GM23338 (cell line): ENCODE data around the gene TUBG1. TPM values are rescaled to one million over a fixed set of nuclear protein-coding genes. Genes with fewer than 3 reads are reported as not detected.

ENCODE experiments used
- ATAC-seq: fragments of 200-7000 bp; cut with Tn5 transposase; 3 replicates; pipeline ENCODE4 v1.9.1; 2020
- DNase-seq: peaks from one replicate; pipeline ENCODE4 v3.0.0-alpha.2; 2015; ENCODE audit warnings: low spot score
- H2AFZ ChIP-seq: fragments of 200-600 bp; sonication (generic); 2 replicates; pipeline ENCODE4 v1.8.0; 2016; ENCODE audit warnings: antibody characterized with exemption, mild to moderate bottlenecking, moderate library complexity
- H3F3A ChIP-seq: fragments of 200-600 bp; sonication (generic); replicated peaks from 2 replicates; pipeline ENCODE4 v1.8.0; 2017; ENCODE audit warnings: antibody characterized with exemption, mixed run types, low read depth
- H3K27ac ChIP-seq: fragments of 200-600 bp; sonication (generic); 2 replicates; pipeline ENCODE4 v1.6.1; 2016; ENCODE audit warnings: low read depth
- H3K27me3 ChIP-seq: fragments of 200-600 bp; sonication (generic); 2 replicates; pipeline ENCODE4 v1.8.0; 2016; ENCODE audit warnings: mild to moderate bottlenecking, mixed run types, moderate library complexity; ENCODE audit not compliant: insufficient read depth
- H3K36me3 ChIP-seq: fragments of 200-600 bp; sonication (generic); 2 replicates; pipeline ENCODE4 v1.8.0; 2016; ENCODE audit warnings: mild to moderate bottlenecking; ENCODE audit not compliant: insufficient read depth
- H3K4me1 ChIP-seq: fragments of 200-600 bp; sonication (generic); 2 replicates; pipeline ENCODE4 v1.8.0; 2016; ENCODE audit warnings: mild to moderate bottlenecking, moderate library complexity; ENCODE audit not compliant: insufficient read depth
- H3K4me2 ChIP-seq: fragments of 200-600 bp; sonication (generic); 2 replicates; pipeline ENCODE4 v1.7.1; 2017; ENCODE audit warnings: mixed run types
- H3K4me3 ChIP-seq: fragments of 200-600 bp; sonication (generic); 2 replicates; pipeline ENCODE4 v1.6.1; 2016; ENCODE audit warnings: mixed run types
- H3K79me2 ChIP-seq: fragments of 200-600 bp; sonication (generic); replicated peaks from 2 replicates; pipeline ENCODE4 v1.8.0; 2017; ENCODE audit warnings: mild to moderate bottlenecking; ENCODE audit not compliant: insufficient read depth
- H3K9me2 ChIP-seq: fragments of 200-600 bp; sonication (generic); 2 replicates; pipeline ENCODE4 v1.8.0; 2017; ENCODE audit not compliant: insufficient read depth
- H4K20me1 ChIP-seq: fragments of 200-600 bp; sonication (generic); replicated peaks from 2 replicates; pipeline ENCODE4 v1.8.0; 2017; ENCODE audit warnings: mild to moderate bottlenecking; ENCODE audit not compliant: insufficient read depth
- H3K27ac Mint-ChIP-seq: 2 replicates; pipeline ENCODE4 v1.8.0; 2020; ENCODE audit warnings: inconsistent platforms, mild to moderate bottlenecking, moderate library complexity, mixed read lengths
- H3K27me3 Mint-ChIP-seq: 3 replicates; pipeline ENCODE4 v1.8.0; 2022; ENCODE audit warnings: low read depth, mild to moderate bottlenecking, moderate library complexity, mixed read lengths, inconsistent platforms; ENCODE audit not compliant: insufficient read depth, poor library complexity
- H3K36me3 Mint-ChIP-seq: 3 replicates; pipeline ENCODE4 v1.8.0; 2021; ENCODE audit warnings: low read depth, mild to moderate bottlenecking, inconsistent platforms, moderate library complexity, mixed read lengths
- H3K4me1 Mint-ChIP-seq: 3 replicates; pipeline ENCODE4 v1.8.0; 2020; ENCODE audit warnings: mild to moderate bottlenecking, inconsistent platforms, mixed read lengths
- H3K4me3 Mint-ChIP-seq: 3 replicates; pipeline ENCODE4 v1.8.0; 2021; ENCODE audit warnings: moderate library complexity, mild to moderate bottlenecking, inconsistent platforms, mixed read lengths
- H3K9me3 Mint-ChIP-seq: 3 replicates; pipeline ENCODE4 v1.8.0; 2020; ENCODE audit warnings: moderate library complexity, mild to moderate bottlenecking, inconsistent platforms, mixed read lengths
- CREB1 ChIP-seq: fragments of 250-450 bp; sonication (Bioruptor Pico); IDR thresholded peaks from 2 replicates; pipeline ENCODE4 v1.5.0; 2020; ENCODE audit warnings: low read depth, mild to moderate bottlenecking, moderate library complexity
- EZH2 ChIP-seq: fragments of 200-600 bp; sonication (generic); IDR thresholded peaks from one replicate; pipeline ENCODE4 v1.8.0; 2017; ENCODE audit warnings: antibody characterized with exemption, mild to moderate bottlenecking, low read depth; ENCODE audit not compliant: unreplicated experiment
- EZH2phosphoT487 ChIP-seq: fragments of 200-600 bp; sonication (generic); IDR thresholded peaks from one replicate; pipeline ENCODE4 v1.8.1; 2018; ENCODE audit warnings: antibody characterized with exemption; ENCODE audit not compliant: unreplicated experiment
- NANOG ChIP-seq: IDR thresholded peaks from 2 replicates; pipeline ENCODE4 v1.6.1; 2016; ENCODE audit warnings: antibody characterized with exemption, borderline replicate concordance
- POLR2AphosphoS5 ChIP-seq: IDR thresholded peaks from 2 replicates; pipeline ENCODE4 v1.6.1; 2016; ENCODE audit warnings: antibody characterized with exemption, low read depth
- STAT1 ChIP-seq: IDR thresholded peaks from one replicate; pipeline ENCODE4 v1.6.1; 2016; ENCODE audit warnings: antibody characterized with exemption; ENCODE audit not compliant: unreplicated experiment
- polyA plus RNA-seq: library from polyadenylated mRNA; unstranded; fragments of >200 nt; fragmentation: Nextera tagmentation; extraction: Ambion mirVana; gene quantifications from 2 replicates; pipeline ENCODE4 v1.2.1, GENCODE V29; 2016
- total RNA-seq: library from RNA; depleted of rRNA; stranded (reverse); fragments of >200 nt; shearing (Covaris generic); gene quantifications from 2 replicates; pipeline ENCODE4 v1.2.3, GENCODE V29; 2014
- TF ChIP-seq, protein P1 (sequence below): IDR thresholded peaks from one replicate; pipeline ENCODE4 v1.6.1; 2018; ENCODE audit warnings: antibody characterized with exemption; ENCODE audit not compliant: unreplicated experiment

The TUBG1 gene
- total and polyA plus RNA-seq, 2 experiments from 2014 or later = 101 to 117 TPM

DNA sequence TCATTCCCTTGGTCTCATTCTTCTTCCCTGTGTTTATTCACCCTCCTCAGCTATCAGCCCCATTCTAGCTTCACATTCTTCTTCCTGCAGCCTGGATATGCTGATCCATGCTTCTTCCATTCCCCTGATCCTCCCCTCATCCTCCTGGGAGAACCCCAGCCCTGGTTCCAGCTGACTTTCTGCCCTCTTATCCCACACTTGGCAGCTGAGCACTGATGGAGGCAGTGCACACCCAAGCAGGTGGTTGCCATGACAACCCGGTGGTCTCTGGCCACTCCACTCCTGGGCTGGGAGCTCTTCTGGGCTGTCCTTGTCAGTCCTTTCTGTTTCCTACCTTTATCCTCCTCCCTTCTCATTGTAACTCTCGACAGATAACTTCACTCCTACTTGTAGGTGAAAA, 32.9 kb downstream of the TUBG1 start:
- no peak overlapping the region for H3K4me3 Mint-ChIP-seq
- no peaks in the 10 kb centered on the region for H3K36me3 Mint-ChIP-seq
- ATAC-seq (peak; percentile 67), DNase-seq (peak; percentile 53)
- H3K79me2 ChIP-seq = no peaks in the 10 kb centered on the region
- no peaks in the 10 kb centered on the region for H3K27me3 ChIP-seq
- H3K9me2 ChIP-seq = no peaks in the 10 kb centered on the region
- H3K27ac ChIP-seq = no peak overlapping the region
- peak overlapping the region; percentile 93 for H2AFZ ChIP-seq
- H3K9me3 Mint-ChIP-seq = no peaks in the 10 kb centered on the region
- H3K27ac Mint-ChIP-seq = no peak overlapping the region
- H3K4me3 ChIP-seq = no peak overlapping the region
- no peaks in the 10 kb centered on the region for H4K20me1 ChIP-seq
- peaks cover 8% of the 10 kb centered on the region for H3K4me1 Mint-ChIP-seq
- TF ChIP-seq NANOG (no peak), EZH2phosphoT487 (no peak), CREB1 (CRISPR knock-in tag) (no peak), STAT1 (no peak), EZH2 (no peak), POLR2AphosphoS5 (no peak)
- TF ChIP-seq, protein P1, sequence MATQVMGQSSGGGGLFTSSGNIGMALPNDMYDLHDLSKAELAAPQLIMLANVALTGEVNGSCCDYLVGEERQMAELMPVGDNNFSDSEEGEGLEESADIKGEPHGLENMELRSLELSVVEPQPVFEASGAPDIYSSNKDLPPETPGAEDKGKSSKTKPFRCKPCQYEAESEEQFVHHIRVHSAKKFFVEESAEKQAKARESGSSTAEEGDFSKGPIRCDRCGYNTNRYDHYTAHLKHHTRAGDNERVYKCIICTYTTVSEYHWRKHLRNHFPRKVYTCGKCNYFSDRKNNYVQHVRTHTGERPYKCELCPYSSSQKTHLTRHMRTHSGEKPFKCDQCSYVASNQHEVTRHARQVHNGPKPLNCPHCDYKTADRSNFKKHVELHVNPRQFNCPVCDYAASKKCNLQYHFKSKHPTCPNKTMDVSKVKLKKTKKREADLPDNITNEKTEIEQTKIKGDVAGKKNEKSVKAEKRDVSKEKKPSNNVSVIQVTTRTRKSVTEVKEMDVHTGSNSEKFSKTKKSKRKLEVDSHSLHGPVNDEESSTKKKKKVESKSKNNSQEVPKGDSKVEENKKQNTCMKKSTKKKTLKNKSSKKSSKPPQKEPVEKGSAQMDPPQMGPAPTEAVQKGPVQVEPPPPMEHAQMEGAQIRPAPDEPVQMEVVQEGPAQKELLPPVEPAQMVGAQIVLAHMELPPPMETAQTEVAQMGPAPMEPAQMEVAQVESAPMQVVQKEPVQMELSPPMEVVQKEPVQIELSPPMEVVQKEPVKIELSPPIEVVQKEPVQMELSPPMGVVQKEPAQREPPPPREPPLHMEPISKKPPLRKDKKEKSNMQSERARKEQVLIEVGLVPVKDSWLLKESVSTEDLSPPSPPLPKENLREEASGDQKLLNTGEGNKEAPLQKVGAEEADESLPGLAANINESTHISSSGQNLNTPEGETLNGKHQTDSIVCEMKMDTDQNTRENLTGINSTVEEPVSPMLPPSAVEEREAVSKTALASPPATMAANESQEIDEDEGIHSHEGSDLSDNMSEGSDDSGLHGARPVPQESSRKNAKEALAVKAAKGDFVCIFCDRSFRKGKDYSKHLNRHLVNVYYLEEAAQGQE = no peak
- H3F3A ChIP-seq = no peaks in the 10 kb centered on the region
- H3K4me1 ChIP-seq = peaks cover 5% of the 10 kb centered on the region; the same call in 1 of the 2 replicates
- H3K27me3 Mint-ChIP-seq = peaks cover 8% of the 10 kb centered on the region
- H3K36me3 ChIP-seq = no peaks in the 10 kb centered on the region
- H3K4me2 ChIP-seq = no peak overlapping the region

DNA sequence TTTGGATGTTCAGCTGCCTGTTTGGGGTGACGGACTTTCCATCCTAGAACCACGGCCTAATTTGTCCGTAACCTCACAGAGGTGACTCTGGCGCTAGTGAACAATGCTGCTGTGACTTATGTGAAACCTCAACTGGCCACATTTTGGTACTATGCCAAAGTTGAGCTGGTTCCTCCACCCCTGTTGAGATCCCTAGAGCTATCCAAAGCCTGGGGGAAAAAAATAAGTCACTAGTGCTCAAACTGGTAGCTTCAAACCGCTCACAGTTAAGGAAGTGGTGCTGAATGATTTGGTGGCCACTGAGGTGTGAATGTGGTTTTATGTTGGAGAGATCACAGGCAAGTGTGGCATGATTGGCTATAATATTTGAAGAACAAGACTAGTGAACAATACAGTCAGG, 38.3 kb downstream of the TUBG1 start:
- Mint-ChIP-seq H3K4me3 (no peak overlapping the region), H3K4me1 (peaks cover 2% of the 10 kb centered on the region; the same call in 2 of the 3 replicates), H3K27ac (no peak overlapping the region), H3K9me3 (no peaks in the 10 kb centered on the region; the same call in 2 of the 3 replicates), H3K27me3 (peaks cover 11% of the 10 kb centered on the region), H3K36me3 (no peaks in the 10 kb centered on the region)
- Histone ChIP-seq H3K4me2 (no peak overlapping the region), H3K27ac (no peak overlapping the region), H3K9me2 (no peaks in the 10 kb centered on the region), H3K79me2 (no peaks in the 10 kb centered on the region), H2AFZ (peak overlapping the region; percentile 74; the same call in 1 of the 2 replicates), H3K4me1 (peaks cover 3% of the 10 kb centered on the region; the same call in 1 of the 2 replicates), H3K4me3 (no peak overlapping the region), H3F3A (no peaks in the 10 kb centered on the region), H4K20me1 (no peaks in the 10 kb centered on the region), H3K27me3 (no peaks in the 10 kb centered on the region), H3K36me3 (no peaks in the 10 kb centered on the region)
- no peak for DNase-seq
- no peak for ATAC-seq
- TF ChIP-seq, protein P1 = no peak
- TF ChIP-seq CREB1 (CRISPR knock-in tag) = no peak
- no peak for TF ChIP-seq POLR2AphosphoS5
- TF ChIP-seq STAT1 = no peak
- TF ChIP-seq NANOG = no peak
- no peak for TF ChIP-seq EZH2phosphoT487
